SK-N-MC (cell line): ENCODE results near the gene WBP1L.

Experiments
- EZH2 ChIP-seq: fragments of 200-600 bp; sonication (generic); IDR thresholded peaks from one replicate; pipeline ENCODE4 v1.6.1; 2017; ENCODE audit warnings: antibody characterized with exemption
- POLR2AphosphoS5 ChIP-seq: IDR thresholded peaks from 2 replicates; pipeline ENCODE4 v1.6.1; 2012; ENCODE audit warnings: mild to moderate bottlenecking, low read depth, low read length, borderline replicate concordance

DNA sequence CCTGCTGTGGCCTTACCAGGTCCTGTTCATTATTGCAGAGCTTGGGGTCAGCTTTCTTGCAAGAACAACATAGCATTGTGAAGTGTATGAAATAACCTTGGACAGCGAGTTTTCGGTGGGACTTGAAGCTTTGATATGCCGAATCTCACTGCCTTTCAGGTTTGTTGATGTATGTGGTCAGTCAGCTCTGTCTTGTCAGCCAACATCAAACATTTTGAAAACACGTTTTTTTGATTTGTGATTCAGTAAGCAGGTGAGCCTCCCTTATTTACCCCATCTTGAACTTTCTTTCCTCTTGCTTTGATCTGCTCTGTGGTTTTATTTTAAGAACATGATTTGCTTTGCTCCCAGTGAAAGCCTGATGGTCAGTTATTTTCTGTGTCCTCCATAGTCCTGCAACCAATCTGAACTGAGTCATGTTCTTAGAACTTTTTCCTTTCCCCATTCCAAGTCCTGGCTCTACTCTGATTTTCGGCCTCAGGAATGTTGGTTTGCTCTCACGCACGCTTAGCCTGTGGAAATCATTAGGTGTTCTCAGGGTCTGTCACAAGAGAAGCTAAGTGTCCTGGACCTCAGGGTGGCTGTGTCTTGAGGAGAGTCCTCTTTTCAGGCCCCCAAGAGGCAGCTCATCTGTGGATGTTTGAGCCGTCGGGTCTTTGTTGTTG lies 8.7 kb downstream of the WBP1L start:
- no peak for TF ChIP-seq POLR2AphosphoS5
- TF ChIP-seq EZH2, result no peak
